ENCODE results near the gene INPP5J.
"Not testable (repeated sequence)": the region's sequence is repeated elsewhere in the genome, so short reads cannot be mapped to it uniquely, and the experiment has no call there.

GRCh38 chr22:31171734-31172133 is 49.0 kb downstream of the INPP5J start:
- TF ChIP-seq ZNF274 (IDR thresholded peaks at IDR 0.05; ENCODE audit: low read depth, low read length); YY1 (IDR thresholded peaks at IDR 0.05; ENCODE audit: insufficient read depth, insufficient read length); SUZ12 (IDR thresholded peaks at IDR 0.05; ENCODE audit: extremely low read depth, insufficient read depth, insufficient read length): not testable (repeated sequence)

All from NT2/D1 (cell line).